Prostate gland (tissue), 2 donors: ENCODE data around the gene GRID2.

Experiments
- POLR2AphosphoS5 ChIP-seq: sonication (generic); formaldehyde crosslinking; IDR thresholded peaks from one replicate; pipeline ENCODE4 v1.6.1; 2017; ENCODE audit warnings: antibody characterized with exemption
- TF ChIP-seq, protein P1 (sequence below), 4 experiments: fragments of 200-600 bp in 2 of 4; fragments of 450-650 bp in 2 of 4; sonication (generic) in 2 of 4; IDR thresholded peaks; 1 replicate in 3 of 4; 2 replicates in 1 of 4; pipeline ENCODE4 v1.5.1; 2016 to 2019; ENCODE audit warnings: antibody characterized with exemption in 4 of 4, mild to moderate bottlenecking in 2 of 4, moderate library complexity in 2 of 4

DNA sequence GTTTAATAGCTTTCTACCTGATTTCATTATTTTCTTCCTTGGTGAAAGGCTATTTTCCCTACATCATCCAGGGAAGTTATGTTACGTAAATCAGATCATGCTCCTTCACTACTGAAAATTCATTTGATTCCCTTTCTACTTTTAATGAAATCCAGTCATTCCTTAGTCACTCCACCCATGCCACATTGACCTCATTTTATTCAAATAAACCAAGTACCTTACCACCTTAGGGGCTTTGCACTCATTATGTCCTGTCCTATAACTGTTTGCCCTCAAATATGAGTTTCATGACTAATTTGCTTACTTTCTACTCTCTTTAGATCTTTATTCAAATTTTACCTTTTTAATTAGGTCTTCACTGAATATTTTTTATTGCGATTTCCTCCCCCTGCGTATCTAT is 374.0 kb downstream of the GRID2 start:
- TF ChIP-seq, protein P1, sequence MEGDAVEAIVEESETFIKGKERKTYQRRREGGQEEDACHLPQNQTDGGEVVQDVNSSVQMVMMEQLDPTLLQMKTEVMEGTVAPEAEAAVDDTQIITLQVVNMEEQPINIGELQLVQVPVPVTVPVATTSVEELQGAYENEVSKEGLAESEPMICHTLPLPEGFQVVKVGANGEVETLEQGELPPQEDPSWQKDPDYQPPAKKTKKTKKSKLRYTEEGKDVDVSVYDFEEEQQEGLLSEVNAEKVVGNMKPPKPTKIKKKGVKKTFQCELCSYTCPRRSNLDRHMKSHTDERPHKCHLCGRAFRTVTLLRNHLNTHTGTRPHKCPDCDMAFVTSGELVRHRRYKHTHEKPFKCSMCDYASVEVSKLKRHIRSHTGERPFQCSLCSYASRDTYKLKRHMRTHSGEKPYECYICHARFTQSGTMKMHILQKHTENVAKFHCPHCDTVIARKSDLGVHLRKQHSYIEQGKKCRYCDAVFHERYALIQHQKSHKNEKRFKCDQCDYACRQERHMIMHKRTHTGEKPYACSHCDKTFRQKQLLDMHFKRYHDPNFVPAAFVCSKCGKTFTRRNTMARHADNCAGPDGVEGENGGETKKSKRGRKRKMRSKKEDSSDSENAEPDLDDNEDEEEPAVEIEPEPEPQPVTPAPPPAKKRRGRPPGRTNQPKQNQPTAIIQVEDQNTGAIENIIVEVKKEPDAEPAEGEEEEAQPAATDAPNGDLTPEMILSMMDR (IDR thresholded peaks at IDR 0.05) = no peak
- no peak for TF ChIP-seq POLR2AphosphoS5
